ENCODE measurements around the gene CES1.

- no peak for TF ChIP-seq CTCF (IDR thresholded peaks at IDR 0.05)
- no peak for TF ChIP-seq POLR2A (IDR thresholded peaks at IDR 0.05)
Measured at GRCh38 chr16:55861288-55861687, 28.4 kb upstream of the CES1 start.

Data from right lobe of liver (tissue), 4 donors.